Natural killer cell (primary cell): Measurements from ENCODE around the gene NUDT3. TPM values are rescaled to one million over a fixed set of nuclear protein-coding genes. Genes with fewer than 3 reads are reported as not detected.

Experiments
- ATAC-seq, 3 donors: fragments of 150-1000 bp in 2 of 3; fragments of 200-7000 bp in 1 of 3; cut with Tn5 transposase; 1 replicate in 1 of 3; 2 replicates in 2 of 3; pipeline ENCODE4 v1.10.0; 2021; ENCODE audit warnings: mild to moderate bottlenecking in 2 of 3, moderate library complexity in 2 of 3
- DNase-seq, 2 donors: peaks; one replicate each; pipeline versions ENCODE4 v3.0.0 to v3.0.0-alpha.2; 2013 to 2021; ENCODE audit warnings: mixed read lengths in 1 of 2
- H3K27ac ChIP-seq: one replicate; pipeline ENCODE4 v1.5.1; 2013; ENCODE audit warnings: mild to moderate bottlenecking, low read length
- H3K27me3 ChIP-seq: one replicate; pipeline ENCODE4 v1.6.1; 2013; ENCODE audit warnings: low read length; ENCODE audit not compliant: control insufficient read depth, insufficient read depth
- H3K36me3 ChIP-seq: one replicate; pipeline ENCODE4 v1.6.1; 2013; ENCODE audit warnings: low read length; ENCODE audit not compliant: control insufficient read depth, insufficient read depth
- H3K4me1 ChIP-seq: one replicate; pipeline ENCODE4 v1.6.1; 2013; ENCODE audit warnings: low read length; ENCODE audit not compliant: control insufficient read depth, insufficient read depth
- H3K4me3 ChIP-seq: one replicate; pipeline ENCODE4 v1.5.1; 2013; ENCODE audit warnings: low read length
- H3K9me3 ChIP-seq: one replicate; pipeline ENCODE4 v1.6.1; 2013; ENCODE audit warnings: low read length; ENCODE audit not compliant: control insufficient read depth, insufficient read depth
- H3K27ac Mint-ChIP-seq, 2 donors: one replicate each; pipeline ENCODE4 v1.8.0; 2022; ENCODE audit warnings: mild to moderate bottlenecking in 2 of 2, mixed read lengths in 2 of 2, moderate library complexity in 1 of 2
- H3K27me3 Mint-ChIP-seq, 2 donors: one replicate each; pipeline ENCODE4 v1.8.0; 2022; ENCODE audit warnings: low read depth in 2 of 2, mixed read lengths in 2 of 2
- H3K36me3 Mint-ChIP-seq: one replicate; pipeline ENCODE4 v1.8.0; 2022; ENCODE audit warnings: mixed read lengths
- H3K4me1 Mint-ChIP-seq, 2 donors: one replicate each; pipeline ENCODE4 v1.8.0; 2022; ENCODE audit warnings: mixed read lengths in 2 of 2
- H3K4me3 Mint-ChIP-seq: one replicate; pipeline ENCODE4 v1.8.0; 2022; ENCODE audit warnings: mild to moderate bottlenecking, moderate library complexity, mixed read lengths
- H3K9me3 Mint-ChIP-seq, 2 donors: one replicate each; pipeline ENCODE4 v1.8.0; 2022; ENCODE audit warnings: mixed read lengths in 2 of 2
- CTCF ChIP-seq: fragments of 200-600 bp; IDR thresholded peaks from one replicate; pipeline ENCODE4 v1.8.0; 2022; ENCODE audit warnings: antibody characterized with exemption
- WGBS: methylation state at CpG from one replicate; pipeline ENCODE4 v1.1.7; 2013; ENCODE audit warnings: missing lambda C conversion rate; ENCODE audit not compliant: insufficient coverage; 5-methylcytosine and 5-hydroxymethylcytosine counted together
- intact Hi-C: fragments of 100-400 bp; cut with micrococcal nuclease; formaldehyde crosslinking; loops from one replicate; pipeline ENCODE4 v1.14.2; 2022
- total RNA-seq, 4 donors: library from RNA; stranded (reverse); fragments of 120-200 nt in 1 of 4; gene quantifications; one replicate each; pipeline versions ENCODE4 v1.2.3 to v1.2.4, GENCODE V29; 2013 to 2022

Gene NUDT3
- total RNA-seq, 3 donors from 2014 or later (not counting 1 experiment from before 2014, with no cell fraction given) = 22.0 to 26.3 (median 26.1) TPM

- Histone ChIP-seq H3K4me3 (peak overlapping the region; percentile 58), H3K36me3 (no peaks in the 10 kb centered on the region), H3K9me3 (no peaks in the 10 kb centered on the region), H3K27me3 (no peaks in the 10 kb centered on the region), H3K27ac (peak overlapping the region; percentile 65), H3K4me1 (peaks cover 17% of the 10 kb centered on the region)
- peak; percentile 45 to 75 for DNase-seq
- no peaks in the 10 kb centered on the region for H3K36me3 Mint-ChIP-seq
- no peaks in the 10 kb centered on the region for H3K27me3 Mint-ChIP-seq
- intact Hi-C loops = loop anchor here (1.0 to 5.0 kb wide), 2 partner anchors 155 to 196 kb away; partner anchors contain the start of gene HMGA1
- under 1% methylated on average over 78 of the region's 78 CpGs for WGBS
- H3K27ac Mint-ChIP-seq = no peak overlapping the region
- no peaks in the 10 kb centered on the region for H3K9me3 Mint-ChIP-seq
- H3K4me3 Mint-ChIP-seq = no peak overlapping the region
- ATAC-seq = peak; percentile 3 to 40 (median 14)
- TF ChIP-seq CTCF = no peak
- peaks cover 9 to 22% of the 10 kb centered on the region in 2 donors for H3K4me1 Mint-ChIP-seq
These were observed 528 bp downstream of the NUDT3 start for GRCh38 chr6:34391786-34392496.

- Histone ChIP-seq H3K36me3 (no peaks in the 10 kb centered on the region), H3K4me3 (peak overlapping the region; percentile 58), H3K4me1 (peaks cover 17% of the 10 kb centered on the region), H3K27me3 (no peaks in the 10 kb centered on the region), H3K9me3 (no peaks in the 10 kb centered on the region), H3K27ac (peak overlapping the region; percentile 65)
- Mint-ChIP-seq H3K36me3 (no peaks in the 10 kb centered on the region), H3K4me1 (peaks cover 10 to 23% of the 10 kb centered on the region in 2 donors), H3K27ac (no peak overlapping the region), H3K4me3 (no peak overlapping the region), H3K9me3 (no peaks in the 10 kb centered on the region), H3K27me3 (no peaks in the 10 kb centered on the region)
- no peak for ATAC-seq
- TF ChIP-seq CTCF = no peak
- intact Hi-C loops = loop anchor here (5.0 kb wide), 1 partner anchor 154 kb away; the partner anchor contains the start of gene HMGA1
- no peak for DNase-seq
- 3% methylated on average over 5 of the region's 5 CpGs for WGBS
These were observed 1.0 kb downstream of the NUDT3 start for GRCh38 chr6:34391473-34391785.

GRCh38 chr6:34390531-34391472 is 1.7 kb downstream of the NUDT3 start:
- ATAC-seq (no peak), DNase-seq (peak in 1 of 2 donors; percentile 13)
- H3K36me3 ChIP-seq = no peaks in the 10 kb centered on the region
- Mint-ChIP-seq H3K4me1 (peaks cover 15 to 27% of the 10 kb centered on the region in 2 donors), H3K27me3 (no peaks in the 10 kb centered on the region), H3K9me3 (no peaks in the 10 kb centered on the region), H3K4me3 (no peak overlapping the region), H3K27ac (no peak overlapping the region), H3K36me3 (no peaks in the 10 kb centered on the region)
- intact Hi-C loops = loop anchor here (5.0 kb wide), 1 partner anchor 154 kb away; the partner anchor contains the start of gene HMGA1
- peak overlapping the region; percentile 58 for H3K4me3 ChIP-seq
- no peaks in the 10 kb centered on the region for H3K9me3 ChIP-seq
- TF ChIP-seq CTCF = no peak
- no peaks in the 10 kb centered on the region for H3K27me3 ChIP-seq
- WGBS = 18% methylated on average over 9 of the region's 14 CpGs
- H3K4me1 ChIP-seq = peaks cover 17% of the 10 kb centered on the region
- H3K27ac ChIP-seq = peak overlapping the region; percentile 65
